Hepatocyte (in vitro differentiated cells): ENCODE measurements around the gene ATP9B.

Experiments used
- CTCF ChIP-seq: fragments of 200-600 bp; sonication (generic); IDR thresholded peaks from 2 replicates; pipeline ENCODE4 v1.5.1; 2016; ENCODE audit warnings: antibody characterized with exemption, mild to moderate bottlenecking; ENCODE audit not compliant: poor library complexity
- EZH2 ChIP-seq: fragments of 200-600 bp; sonication (generic); IDR thresholded peaks from 2 replicates; pipeline ENCODE4 v1.6.1; 2016; ENCODE audit warnings: antibody characterized with exemption, mild to moderate bottlenecking, borderline replicate concordance

- TF ChIP-seq CTCF, result no peak
- TF ChIP-seq EZH2, result no peak
These were observed 172.6 kb downstream of the ATP9B start for GRCh38 chr18:79241755-79242154.
